ENCODE measurements around the gene KCNIP1. TPM values are rescaled to one million over a fixed set of nuclear protein-coding genes. Genes with fewer than 3 reads are reported as not detected.

Gene KCNIP1
- polyA plus RNA-seq, 1 donor (not counting 4 experiments of a cell fraction or from before 2014, with no cell fraction given) = not detected

DNA sequence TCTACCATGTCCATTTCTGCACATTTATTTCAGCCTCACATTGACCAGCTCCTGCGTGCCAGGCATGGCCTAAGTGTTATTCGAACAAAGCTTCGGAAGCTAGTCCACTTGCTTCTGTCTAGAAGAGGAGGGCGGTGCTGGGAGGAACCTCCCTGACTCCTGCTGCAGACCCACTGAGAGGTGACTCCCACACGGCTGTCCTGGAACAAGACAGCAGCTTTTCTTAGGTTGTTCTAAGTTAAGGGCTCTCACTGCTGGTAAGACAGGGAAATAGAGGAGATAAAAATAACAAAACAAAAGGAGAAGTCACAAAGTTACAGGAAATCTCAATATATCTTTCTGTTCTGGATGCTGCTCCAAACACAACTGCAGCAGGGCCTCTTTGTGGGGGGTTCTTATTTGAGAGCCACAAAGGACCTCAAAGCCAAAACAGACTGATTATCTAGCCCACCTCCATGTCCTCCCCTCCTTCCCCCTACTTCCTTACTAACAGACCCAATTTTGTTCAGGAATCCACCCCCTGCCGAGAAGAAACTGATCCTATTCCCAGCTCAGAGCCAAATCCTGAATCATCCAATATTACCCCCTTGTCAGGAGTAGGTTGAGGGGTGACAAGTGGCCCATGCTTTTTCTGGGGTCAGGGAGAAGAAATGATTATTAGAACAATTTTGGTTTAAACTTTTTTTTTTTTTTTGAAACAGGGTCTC lies 28.4 kb upstream of the KCNIP1 start:
- Histone ChIP-seq H3K27me3 (ENCODE audit: control insufficient read depth, extremely low read depth, insufficient read depth, low read length) (no peaks in the 10 kb centered on the region), H3K9me1 (ENCODE audit: control insufficient read depth, extremely low read depth, insufficient read depth, low read length) (no peaks in the 10 kb centered on the region), H3K4me1 (ENCODE audit: control insufficient read depth, extremely low read depth, insufficient read depth, low read length) (no peaks in the 10 kb centered on the region), H3K4me3 (ENCODE audit: control insufficient read depth in 2 of 3, extremely low read depth in 1 of 3, insufficient read depth in 2 of 3, low read depth in 1 of 3, low read length in 3 of 3) (no peak overlapping the region), H2AFZ (ENCODE audit: control insufficient read depth, low read length) (no peak overlapping the region), H4K20me1 (ENCODE audit: control insufficient read depth, extremely low read depth, insufficient read depth, low read length) (no peaks in the 10 kb centered on the region), H3K4me2 (ENCODE audit: control insufficient read depth, extremely low read depth, insufficient read depth, low read depth, low read length) (no peak overlapping the region), H3K79me2 (ENCODE audit: control insufficient read depth, insufficient read depth, low read length) (no peaks in the 10 kb centered on the region), H3K27ac (ENCODE audit: control insufficient read depth, insufficient read depth, low read length) (no peak overlapping the region), H3K36me3 (ENCODE audit: control insufficient read depth in 2 of 2, extremely low read depth in 1 of 2, insufficient read depth in 2 of 2, low read length in 2 of 2) (no peaks in the 10 kb centered on the region), H3K9me3 (ENCODE audit: control insufficient read depth, low read depth, low read length) (no peaks in the 10 kb centered on the region), H3K9ac (ENCODE audit: control insufficient read depth, extremely low read depth, insufficient read depth, low read length) (no peak overlapping the region)
- no peak for TF ChIP-seq EZH2 (IDR thresholded peaks at IDR 0.05; ENCODE audit: low read length)
- TF ChIP-seq, protein P1, sequence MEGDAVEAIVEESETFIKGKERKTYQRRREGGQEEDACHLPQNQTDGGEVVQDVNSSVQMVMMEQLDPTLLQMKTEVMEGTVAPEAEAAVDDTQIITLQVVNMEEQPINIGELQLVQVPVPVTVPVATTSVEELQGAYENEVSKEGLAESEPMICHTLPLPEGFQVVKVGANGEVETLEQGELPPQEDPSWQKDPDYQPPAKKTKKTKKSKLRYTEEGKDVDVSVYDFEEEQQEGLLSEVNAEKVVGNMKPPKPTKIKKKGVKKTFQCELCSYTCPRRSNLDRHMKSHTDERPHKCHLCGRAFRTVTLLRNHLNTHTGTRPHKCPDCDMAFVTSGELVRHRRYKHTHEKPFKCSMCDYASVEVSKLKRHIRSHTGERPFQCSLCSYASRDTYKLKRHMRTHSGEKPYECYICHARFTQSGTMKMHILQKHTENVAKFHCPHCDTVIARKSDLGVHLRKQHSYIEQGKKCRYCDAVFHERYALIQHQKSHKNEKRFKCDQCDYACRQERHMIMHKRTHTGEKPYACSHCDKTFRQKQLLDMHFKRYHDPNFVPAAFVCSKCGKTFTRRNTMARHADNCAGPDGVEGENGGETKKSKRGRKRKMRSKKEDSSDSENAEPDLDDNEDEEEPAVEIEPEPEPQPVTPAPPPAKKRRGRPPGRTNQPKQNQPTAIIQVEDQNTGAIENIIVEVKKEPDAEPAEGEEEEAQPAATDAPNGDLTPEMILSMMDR (optimal IDR thresholded peaks at IDR 0.05 in 1 of 3, IDR thresholded peaks at IDR 0.05 in 1 of 3, conservative IDR thresholded peaks at IDR 0.05 in 1 of 3; ENCODE audit: extremely low read depth in 1 of 3, insufficient read depth in 2 of 3, low read length in 3 of 3) = no peak
- dilution Hi-C loops (cut with MboI; ENCODE audit: extremely low pct_ligation_motif_present, low sequenced_read_pairs) = no loop called here
- DNase-seq (ENCODE audit: low read depth, low spot score) = no peak
- no peak for FAIRE-seq

DNA sequence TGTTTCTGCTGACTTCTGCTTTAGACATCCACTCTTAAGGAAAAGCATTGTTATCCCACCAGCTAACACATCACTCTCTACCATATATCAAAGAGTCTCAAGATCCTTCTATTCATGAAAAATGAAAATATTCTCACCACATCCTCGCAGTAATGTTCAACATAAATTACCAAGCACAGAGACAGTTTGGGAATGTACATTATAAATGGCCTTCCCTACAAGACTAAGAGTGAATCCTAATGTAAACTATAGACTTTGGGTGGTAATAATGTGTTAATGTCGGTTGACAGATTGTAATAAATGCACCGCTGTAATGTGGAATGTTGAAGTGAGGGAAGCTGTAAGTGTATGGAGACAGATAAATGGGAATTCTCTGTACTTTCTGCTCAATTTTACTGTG lies 27.1 kb upstream of the KCNIP1 start:
- FAIRE-seq = no peak
- dilution Hi-C loops (cut with MboI; ENCODE audit: extremely low pct_ligation_motif_present, low sequenced_read_pairs) = no loop called here
- no peak overlapping the region for H2AFZ ChIP-seq (ENCODE audit: control insufficient read depth, low read length)
- H3K27ac ChIP-seq (ENCODE audit: control insufficient read depth, insufficient read depth, low read length) = no peak overlapping the region
- no peak overlapping the region for H3K4me2 ChIP-seq (ENCODE audit: control insufficient read depth, extremely low read depth, insufficient read depth, low read depth, low read length)
- TF ChIP-seq, protein P1 (optimal IDR thresholded peaks at IDR 0.05 in 1 of 3, IDR thresholded peaks at IDR 0.05 in 1 of 3, conservative IDR thresholded peaks at IDR 0.05 in 1 of 3; ENCODE audit: extremely low read depth in 1 of 3, insufficient read depth in 2 of 3, low read length in 3 of 3) = no peak
- TF ChIP-seq EZH2 (IDR thresholded peaks at IDR 0.05; ENCODE audit: low read length) = no peak
- DNase-seq (ENCODE audit: low read depth, low spot score) = no peak
- H3K9me3 ChIP-seq (ENCODE audit: control insufficient read depth, low read depth, low read length) = no peaks in the 10 kb centered on the region
- no peak overlapping the region for H3K4me3 ChIP-seq (ENCODE audit: control insufficient read depth in 2 of 3, extremely low read depth in 1 of 3, insufficient read depth in 2 of 3, low read depth in 1 of 3, low read length in 3 of 3)
- no peak overlapping the region for H3K9ac ChIP-seq (ENCODE audit: control insufficient read depth, extremely low read depth, insufficient read depth, low read length)
- no peaks in the 10 kb centered on the region for H4K20me1 ChIP-seq (ENCODE audit: control insufficient read depth, extremely low read depth, insufficient read depth, low read length)
- H3K79me2 ChIP-seq (ENCODE audit: control insufficient read depth, insufficient read depth, low read length) = no peaks in the 10 kb centered on the region
- no peaks in the 10 kb centered on the region for H3K36me3 ChIP-seq (ENCODE audit: control insufficient read depth in 2 of 2, extremely low read depth in 1 of 2, insufficient read depth in 2 of 2, low read length in 2 of 2)
- H3K9me1 ChIP-seq (ENCODE audit: control insufficient read depth, extremely low read depth, insufficient read depth, low read length) = no peaks in the 10 kb centered on the region
- no peaks in the 10 kb centered on the region for H3K27me3 ChIP-seq (ENCODE audit: control insufficient read depth, extremely low read depth, insufficient read depth, low read length)
- no peaks in the 10 kb centered on the region for H3K4me1 ChIP-seq (ENCODE audit: control insufficient read depth, extremely low read depth, insufficient read depth, low read length)

All from keratinocyte (primary cell).